Right lobe of liver (tissue), 4 donors: ENCODE measurements around the gene MYH7B.

Source experiments
- CTCF ChIP-seq, 4 donors: fragments of 200-600 bp in 3 of 4; fragments of 450-650 bp in 1 of 4; IDR thresholded peaks; one replicate each; pipeline versions ENCODE4 v1.5.1 to v1.8.0; 2016 to 2022; ENCODE audit warnings: antibody characterized with exemption in 4 of 4, mild to moderate bottlenecking in 2 of 4
- POLR2A ChIP-seq: fragments of 450-650 bp; IDR thresholded peaks from one replicate; pipeline ENCODE4 v1.6.1; 2017; ENCODE audit warnings: antibody characterized with exemption, mild to moderate bottlenecking
- donor health status: DM: no; HTN: no; CAD: no.
- donor health status: DM: no; HTN: no; CAD: no.
- donor health status: DM: no; HTN: yes; CAD: no.

GRCh38 chr20:34923414-34923813, 32.3 kb upstream of the MYH7B start:
- TF ChIP-seq CTCF (IDR thresholded peaks at IDR 0.05) (no peak), POLR2A (no peak)
